NB4 (cell line): ENCODE data around the gene TPRA1.

Experiments
- CTCF ChIP-seq: IDR thresholded peaks from one replicate; pipeline ENCODE4 v1.5.1; 2012; ENCODE audit warnings: low read depth, low read length
- MAX ChIP-seq: IDR thresholded peaks from 2 replicates; pipeline ENCODE4 v1.6.1; 2011; ENCODE audit warnings: low read depth, low read length
- MYC ChIP-seq: IDR thresholded peaks from 2 replicates; pipeline ENCODE4 v1.6.1; 2011; ENCODE audit warnings: low read depth, low read length
- POLR2A ChIP-seq: IDR thresholded peaks from 2 replicates; pipeline ENCODE4 v1.6.1; 2011; ENCODE audit warnings: mild to moderate bottlenecking; ENCODE audit not compliant: insufficient read length; ENCODE audit errors: extremely low read depth

- TF ChIP-seq CTCF (no peak), MAX (no peak), POLR2A (no peak), MYC (no peak)
Measured at GRCh38 chr3:127577448-127577847, 13.1 kb downstream of the TPRA1 start.
